HepG2 (cell line): ENCODE measurements around the gene MIGA2. TPM values are rescaled to one million over a fixed set of nuclear protein-coding genes. Genes with fewer than 3 reads are reported as not detected.

Source experiments
- ATAC-seq: fragments of 200-7000 bp; cut with Tn5 transposase; 3 replicates; pipeline ENCODE4 v1.9.1; 2020; ENCODE audit warnings: mild to moderate bottlenecking, moderate library complexity
- BruUV-seq: library from RNA; stranded (reverse); fragments of 400-500 nt; replicated peaks from 2 replicates; lab custom pipeline; 2021; lab: Mats Ljungman, UMichigan
- CTCF ChIA-PET: fragments of 300-600 bp; formaldehyde crosslinking; extraction: SDS; loops from one replicate; lab custom pipeline; 2021; ENCODE audit warnings: low total read pairs, inconsistent platforms, low intra/inter-chr PET ratio; lab: Yijun Ruan, JAX
- POLR2A ChIA-PET: fragments of 350-600 bp; sonication (Branson Sonifier 250); formaldehyde crosslinking; loops from one replicate; lab custom pipeline; 2020; ENCODE audit warnings: antibody characterized with exemption, inconsistent platforms; lab: Yijun Ruan, JAX
- DNase-seq: peaks from one replicate; pipeline ENCODE4 v3.0.0-alpha.2; 2015; ENCODE audit warnings: low spot score
- FAIRE-seq: peaks from 3 replicates; lab custom pipeline; 2011; peaks lifted over from hg19 to GRCh38; lab: Jason Lieb, UNC
- H2AFZ ChIP-seq: one replicate; pipeline ENCODE4 v1.6.1; 2011; ENCODE audit warnings: low read length, inconsistent platforms
- H3K27ac ChIP-seq: fragments of 300-600 bp; 3 replicates; pipeline ENCODE4 v1.8.0; 2011; ENCODE audit warnings: mixed run types, mild to moderate bottlenecking, mixed read lengths, low read length, inconsistent platforms; ENCODE audit not compliant: insufficient read depth; ENCODE audit errors: extremely low read length
- H3K27me3 ChIP-seq, 2 experiments: fragments of 200-600 bp in 1 of 2; 2 replicates in 1 of 2; 3 replicates in 1 of 2; pipeline versions ENCODE4 v1.6.0 to v1.8.0; 2011; ENCODE audit warnings: low read length in 2 of 2, mild to moderate bottlenecking in 2 of 2, moderate library complexity in 2 of 2, inconsistent platforms in 1 of 2; ENCODE audit not compliant: insufficient read depth in 2 of 2, control insufficient read depth in 1 of 2
- H3K36me3 ChIP-seq, 2 experiments: fragments of 200-600 bp in 1 of 2; replicated peaks in 1 of 2; 2 replicates in 1 of 2; 3 replicates in 1 of 2; pipeline versions ENCODE4 v1.5.1 to v1.8.0; 2011; ENCODE audit warnings: low read length in 2 of 2, inconsistent platforms in 1 of 2; ENCODE audit not compliant: insufficient read depth in 2 of 2, control insufficient read depth in 1 of 2
- H3K4me1 ChIP-seq: 2 replicates; pipeline ENCODE4 v1.5.1; 2012; ENCODE audit warnings: low read length, inconsistent platforms; ENCODE audit not compliant: insufficient read depth
- H3K4me2 ChIP-seq: 2 replicates; pipeline ENCODE4 v1.6.0; 2011; ENCODE audit warnings: low read depth, low read length, inconsistent platforms
- H3K4me3 ChIP-seq, 3 experiments: fragments of 200-600 bp in 1 of 3; sonication (generic), shearing (Covaris generic) in 1 of 3; replicated peaks in 1 of 3; 2 replicates each; pipeline ENCODE4 v1.5.1; 2011 to 2016; ENCODE audit warnings: low read length in 3 of 3, inconsistent platforms in 2 of 3, low read depth in 2 of 3, mild to moderate bottlenecking in 2 of 3, control low read depth in 1 of 3, mixed read lengths in 1 of 3; ENCODE audit not compliant: insufficient read depth in 1 of 3
- H3K79me2 ChIP-seq: one replicate; pipeline ENCODE4 v1.6.1; 2011; ENCODE audit warnings: low read length, inconsistent platforms; ENCODE audit not compliant: insufficient read depth
- H3K9ac ChIP-seq: 2 replicates; pipeline ENCODE4 v1.6.0; 2011; ENCODE audit warnings: mild to moderate bottlenecking, low read depth, low read length, inconsistent platforms; ENCODE audit not compliant: insufficient read depth
- H3K9me3 ChIP-seq: 2 replicates; pipeline ENCODE4 v1.5.1; 2012; ENCODE audit warnings: mild to moderate bottlenecking, low read length
- H4K20me1 ChIP-seq: 2 replicates; pipeline ENCODE4 v1.6.0; 2011; ENCODE audit warnings: inconsistent platforms, mild to moderate bottlenecking, low read length, moderate library complexity; ENCODE audit not compliant: insufficient read depth
- CREB1 ChIP-seq, 2 experiments: fragments of 450-650 bp in 1 of 2; IDR thresholded peaks; 2 replicates each; pipeline ENCODE4 v1.6.1; 2016 to 2017; ENCODE audit warnings: control low read depth in 1 of 2, mild to moderate bottlenecking in 1 of 2, missing compliant biosample characterization in 1 of 2, missing genetic modification characterization in 1 of 2
- HOXA7 ChIP-seq: sonication (generic); formaldehyde crosslinking; IDR thresholded peaks from 2 replicates; pipeline ENCODE4 v1.8.1; 2022; ENCODE audit warnings: mild to moderate bottlenecking, missing genetic modification reagents, moderate library complexity
- MEIS1 ChIP-seq: sonication (generic); formaldehyde crosslinking; IDR thresholded peaks from 2 replicates; pipeline ENCODE4 v1.9.0; 2021; ENCODE audit warnings: mild to moderate bottlenecking, missing genetic modification reagents, moderate library complexity, borderline replicate concordance
- PRDM4 ChIP-seq: sonication (generic); formaldehyde crosslinking; IDR thresholded peaks from 2 replicates; pipeline ENCODE4 v1.9.0; 2021; ENCODE audit warnings: missing genetic modification reagents, borderline replicate concordance
- RFX5 ChIP-seq: IDR thresholded peaks from 2 replicates; pipeline ENCODE4 v1.6.1; 2011; ENCODE audit warnings: low read depth, low read length, improper control_type of control experiment
- RNF219 ChIP-seq: sonication (generic); formaldehyde crosslinking; IDR thresholded peaks from 2 replicates; pipeline ENCODE4 v1.5.0; 2020; ENCODE audit warnings: mild to moderate bottlenecking, missing genetic modification reagents
- TCF7L2 ChIP-seq: IDR thresholded peaks from 2 replicates; pipeline ENCODE4 v1.6.1; 2011; ENCODE audit warnings: mild to moderate bottlenecking, low read depth, low read length, moderate library complexity
- YY1 ChIP-seq: IDR thresholded peaks from 2 replicates; pipeline ENCODE4 v1.6.1; 2011; ENCODE audit warnings: low read length, low read depth, moderate library complexity, mild to moderate bottlenecking; ENCODE audit not compliant: insufficient read depth, insufficient replicate concordance
- ZNF773 ChIP-seq: sonication (generic); formaldehyde crosslinking; IDR thresholded peaks from 2 replicates; pipeline ENCODE4 v1.4.0; 2020; ENCODE audit warnings: missing genetic modification reagents, borderline replicate concordance
- WGBS: methylation state at CpG from one replicate; pipeline ENCODE4 v1.1.6; 2017; ENCODE audit warnings: low lambda C conversion rate; 5-methylcytosine and 5-hydroxymethylcytosine counted together
- in situ Hi-C: cut with HindIII; loops from 2 replicates; pipeline ENCODE4 v1.10.0; 2017; ENCODE audit warnings: low pct_unique_long_range_greater_than_20kb; ENCODE audit not compliant: extremely low pct_ligation_motif_present
- intact Hi-C: fragments of 100-400 bp; cut with micrococcal nuclease; formaldehyde crosslinking; loops from one replicate; pipeline ENCODE4 v1.10.0; 2022; ENCODE audit not compliant: unreplicated experiment
- polyA plus RNA-seq, 8 experiments: library from polyadenylated mRNA; depleted of rRNA in 3 of 8; stranded (reverse) in 7 of 8; unstranded in 1 of 8; fragments of >200 nt; fragmentation: Illumina TruSeq in 4 of 8; extraction: Trizol in 4 of 8; gene quantifications; 2 replicates each; pipeline versions ENCODE4 v1.2.1 to v1.2.3, GENCODE V29; 2011 to 2016; ENCODE audit warnings: low read depth in 4 of 8, missing spikeins in 1 of 8, mixed read lengths in 1 of 8; ENCODE audit not compliant: insufficient read depth in 1 of 8
- total RNA-seq, 5 experiments: library from RNA; depleted of rRNA; stranded (reverse); fragments of >200 nt; fragmentation: Illumina TruSeq; extraction: Trizol; gene quantifications; 2 replicates each; pipeline ENCODE4 v1.2.3, GENCODE V29; 2016; ENCODE audit warnings: low read depth in 1 of 5

Gene MIGA2
- total and polyA plus RNA-seq, 2 of the 13 experiments (the other 11 are each of a cell fraction or from before 2014, with no cell fraction given), result 10.8 to 17.1 TPM

DNA sequence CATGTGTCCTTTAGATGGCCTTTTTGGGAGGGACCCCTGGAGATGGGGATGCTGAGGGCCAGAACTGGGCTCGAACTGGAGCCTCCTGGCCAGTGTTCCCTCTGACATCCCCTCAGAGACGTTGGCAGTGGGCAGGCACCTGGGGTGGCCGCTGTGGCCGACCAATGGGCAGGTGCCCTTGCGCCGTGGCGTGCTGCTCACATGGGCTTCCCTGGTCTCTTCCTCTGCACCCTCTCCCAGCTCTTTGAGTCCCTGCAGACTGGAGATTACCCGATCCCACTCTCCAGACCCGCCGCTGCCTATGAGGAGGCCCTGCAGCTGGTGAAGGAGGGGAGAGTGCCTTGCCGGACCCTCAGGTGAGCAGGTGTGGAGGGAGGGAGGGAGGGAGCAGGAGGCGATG is 24.6 kb downstream of the MIGA2 start:
- ATAC-seq, result no peak
- peaks cover 38% of the 10 kb centered on the region for H3K4me1 ChIP-seq
- no peaks in the 10 kb centered on the region for H3K79me2 ChIP-seq
- in situ Hi-C loops, result no loop called here
- DNase-seq, result no peak
- CTCF ChIA-PET, result no interaction called here
- no peaks in the 10 kb centered on the region for H4K20me1 ChIP-seq
- no TSS peak for BruUV-seq
- POLR2A ChIA-PET, result interaction anchor here (1.5 kb wide), 1 partner anchor 20 kb away, joined by 4 read pairs; the partner anchor contains the start of gene DOLPP1
- WGBS, result 93% methylated on average over 10 of the region's 12 CpGs
- H3K27me3 ChIP-seq, result no peaks in the 10 kb centered on the region
- no peak for TF ChIP-seq PRDM4 (CRISPR knock-in tag)
- intact Hi-C loops, result no loop called here
- H3K9me3 ChIP-seq, result no peaks in the 10 kb centered on the region
- H3K4me2 ChIP-seq, result no peak overlapping the region
- H3K27ac ChIP-seq, result no peak overlapping the region
- no peak overlapping the region for H2AFZ ChIP-seq
- H3K9ac ChIP-seq, result no peak overlapping the region
- no peak for FAIRE-seq
- H3K4me3 ChIP-seq, result no peak overlapping the region
- H3K36me3 ChIP-seq, result peaks cover 1 to 6% of the 10 kb centered on the region in 2 experiments; a peak in 2 of 5 replicates

- Histone ChIP-seq H3K4me3 (no peak overlapping the region), H4K20me1 (no peaks in the 10 kb centered on the region), H3K4me1 (peaks cover 38% of the 10 kb centered on the region), H3K9ac (no peak overlapping the region), H3K79me2 (no peaks in the 10 kb centered on the region), H3K9me3 (no peaks in the 10 kb centered on the region), H3K4me2 (no peak overlapping the region), H2AFZ (no peak overlapping the region), H3K27ac (no peak overlapping the region), H3K27me3 (no peaks in the 10 kb centered on the region), H3K36me3 (peaks cover 3 to 12% of the 10 kb centered on the region in 2 experiments; a peak in 3 of 5 replicates)
- DNase-seq, result no peak
- WGBS, result 93% methylated on average over 3 of the region's 9 CpGs
- BruUV-seq, result no TSS peak
- in situ Hi-C loops (no loop called here), intact Hi-C loops (no loop called here)
- CTCF ChIA-PET, result no interaction called here
- ATAC-seq, result no peak
- POLR2A ChIA-PET, result no interaction called here
- FAIRE-seq, result no peak
- no peak for TF ChIP-seq HOXA7
- no peak for TF ChIP-seq YY1
- no peak for TF ChIP-seq RNF219 (CRISPR knock-in tag)
- no peak for TF ChIP-seq MEIS1
- TF ChIP-seq RFX5, result no peak
- TF ChIP-seq TCF7L2, result no peak
- TF ChIP-seq CREB1 (IDR thresholded peaks at IDR 0.05), result no peak
- no peak for TF ChIP-seq CREB1 (CRISPR knock-in tag; IDR thresholded peaks at IDR 0.05)
- no peak for TF ChIP-seq ZNF773 (CRISPR knock-in tag)
These were observed 26.6 kb downstream of the MIGA2 start for GRCh38 chr9:129063061-129063460.
